ENCODE results near the gene SOD2. TPM values are rescaled to one million over a fixed set of nuclear protein-coding genes. Genes with fewer than 3 reads are reported as not detected.

SOD2 gene
- total and polyA plus RNA-seq, 9 of the 15 experiments (the other 6 are each of a cell fraction or from before 2014, with no cell fraction given) = 39.8 to 140 (median 95.8) TPM

DNA sequence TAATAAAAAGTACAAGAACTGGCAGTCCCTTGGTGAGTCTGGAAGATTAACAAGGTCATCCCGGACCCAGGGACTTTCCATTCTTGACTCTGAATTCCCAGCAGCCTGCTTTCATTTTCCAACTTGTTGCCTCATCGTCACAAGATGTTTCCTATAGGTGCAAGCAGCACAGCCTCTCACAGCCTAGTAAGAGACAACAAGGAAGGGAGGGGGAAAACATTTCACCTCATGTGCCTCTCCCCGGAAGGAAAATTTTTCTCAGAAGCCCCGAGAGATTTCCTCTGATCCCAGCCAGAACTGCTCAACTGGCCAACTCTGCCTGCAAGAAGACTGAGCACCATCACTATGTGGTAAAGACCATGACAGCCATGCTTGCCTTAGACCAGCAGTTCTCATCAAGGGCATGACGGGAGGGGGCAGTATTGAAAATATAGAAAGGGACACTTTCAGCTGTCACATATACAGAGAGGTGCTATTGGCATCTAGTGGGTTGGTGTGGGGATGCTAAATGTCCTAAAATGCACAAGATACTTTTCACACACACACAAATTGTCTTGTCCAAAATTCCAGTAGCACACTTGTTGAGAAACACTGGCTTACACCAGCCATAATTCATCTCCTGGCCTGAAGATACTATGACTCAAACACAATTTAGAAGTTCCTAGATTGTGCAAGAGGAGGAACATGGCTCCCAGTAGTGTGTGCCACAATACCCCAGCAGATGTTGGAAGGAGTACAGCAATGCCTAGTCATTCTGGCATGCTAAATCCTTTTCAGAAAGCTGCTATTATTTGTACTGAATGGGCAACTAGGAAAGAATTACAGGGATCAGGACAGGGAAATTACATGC, 23.4 kb upstream of the SOD2 start:
- H3K9ac ChIP-seq (ENCODE audit: insufficient read depth in 1 of 2, low read depth in 2 of 2, low read length in 2 of 2) = no peak overlapping the region
- ChIA-PET POLR2A (interaction anchor here (0.6 to 4.0 kb wide), 4 partner anchors 11 to 23 kb away, joined by 3 to 19 read pairs (median 4); partner anchors contain the start of genes SOD2 and WTAP), CTCF (ENCODE audit: low intra/inter-chr PET ratio) (no interaction called here)
- FAIRE-seq (no peak), DNase-seq (ENCODE audit: extremely low read depth in 1 of 4, low spot score in 3 of 4) (no peak), ATAC-seq (peak; percentile 68)
- intact Hi-C loops (cut with micrococcal nuclease) (no loop called here), in situ Hi-C loops (cut with MboI) (no loop called here)
- H3K4me2 ChIP-seq (ENCODE audit: insufficient read depth, low read length) = no peak overlapping the region; the same call in 1 of the 2 replicates
- no peaks in the 10 kb centered on the region for H3K79me2 ChIP-seq (ENCODE audit: control insufficient read depth, insufficient read depth, low read length)
- 14% methylated on average over 5 of the region's 5 CpGs for WGBS (ENCODE audit: insufficient coverage, low coverage, missing lambda C conversion rate)
- H3K27ac ChIP-seq (ENCODE audit: extremely low read depth, low read depth, low read length) = no peak overlapping the region
- BruUV-seq (replicated peaks) = no TSS peak
- H4K20me1 ChIP-seq (replicated peaks; ENCODE audit: control insufficient read depth, insufficient read depth, low read length) = no peaks in the 10 kb centered on the region
- H3K36me3 ChIP-seq (ENCODE audit: control insufficient read depth, insufficient read depth, low read length) = no peaks in the 10 kb centered on the region
- H3K9me3 ChIP-seq (replicated peaks; ENCODE audit: control insufficient read depth, insufficient read depth, low read depth, low read length) = no peaks in the 10 kb centered on the region
- peaks cover 0 to 5% of the 10 kb centered on the region in 2 experiments; a peak in 1 of 5 replicates for H3K27me3 ChIP-seq (ENCODE audit: control insufficient read depth in 2 of 2, insufficient read depth in 2 of 2, low read length in 2 of 2)
- peaks cover 6 to 23% of the 10 kb centered on the region in 2 experiments for H3K4me1 ChIP-seq (replicated peaks in 1 of 2; ENCODE audit: control insufficient read depth in 2 of 2, insufficient read depth in 2 of 2, low read length in 2 of 2)
- H3K9me1 ChIP-seq (ENCODE audit: control insufficient read depth, insufficient read depth, low read length) = no peaks in the 10 kb centered on the region
- H2AFZ ChIP-seq (ENCODE audit: low read depth, low read length) = peak overlapping the region; percentile 36; the same call in 1 of the 2 replicates
- no peak overlapping the region for H3K4me3 ChIP-seq
- peak; percentile 25; the same call in 1 of the 2 replicates for TF ChIP-seq SMARCA4 (IDR thresholded peaks at IDR 0.05)
- TF ChIP-seq, protein P1, sequence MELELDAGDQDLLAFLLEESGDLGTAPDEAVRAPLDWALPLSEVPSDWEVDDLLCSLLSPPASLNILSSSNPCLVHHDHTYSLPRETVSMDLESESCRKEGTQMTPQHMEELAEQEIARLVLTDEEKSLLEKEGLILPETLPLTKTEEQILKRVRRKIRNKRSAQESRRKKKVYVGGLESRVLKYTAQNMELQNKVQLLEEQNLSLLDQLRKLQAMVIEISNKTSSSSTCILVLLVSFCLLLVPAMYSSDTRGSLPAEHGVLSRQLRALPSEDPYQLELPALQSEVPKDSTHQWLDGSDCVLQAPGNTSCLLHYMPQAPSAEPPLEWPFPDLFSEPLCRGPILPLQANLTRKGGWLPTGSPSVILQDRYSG (tag; conservative IDR thresholded peaks at IDR 0.05; ENCODE audit: low read depth) = 0 out of 2 replicates have a peak, but pooled peaks have one; percentile 14
- TF ChIP-seq PRPF4 (IDR thresholded peaks at IDR 0.05; ENCODE audit: insufficient read depth, low read depth, low read length, poor library complexity, severe bottlenecking) = no peak
- no peak for TF ChIP-seq MCM5 (IDR thresholded peaks at IDR 0.05; ENCODE audit: low read depth)
- TF ChIP-seq MAZ (CRISPR knock-in tag; conservative IDR thresholded peaks at IDR 0.05 in 1 of 2, IDR thresholded peaks at IDR 0.05 in 1 of 2) = no peak
- TF ChIP-seq, protein P2, sequence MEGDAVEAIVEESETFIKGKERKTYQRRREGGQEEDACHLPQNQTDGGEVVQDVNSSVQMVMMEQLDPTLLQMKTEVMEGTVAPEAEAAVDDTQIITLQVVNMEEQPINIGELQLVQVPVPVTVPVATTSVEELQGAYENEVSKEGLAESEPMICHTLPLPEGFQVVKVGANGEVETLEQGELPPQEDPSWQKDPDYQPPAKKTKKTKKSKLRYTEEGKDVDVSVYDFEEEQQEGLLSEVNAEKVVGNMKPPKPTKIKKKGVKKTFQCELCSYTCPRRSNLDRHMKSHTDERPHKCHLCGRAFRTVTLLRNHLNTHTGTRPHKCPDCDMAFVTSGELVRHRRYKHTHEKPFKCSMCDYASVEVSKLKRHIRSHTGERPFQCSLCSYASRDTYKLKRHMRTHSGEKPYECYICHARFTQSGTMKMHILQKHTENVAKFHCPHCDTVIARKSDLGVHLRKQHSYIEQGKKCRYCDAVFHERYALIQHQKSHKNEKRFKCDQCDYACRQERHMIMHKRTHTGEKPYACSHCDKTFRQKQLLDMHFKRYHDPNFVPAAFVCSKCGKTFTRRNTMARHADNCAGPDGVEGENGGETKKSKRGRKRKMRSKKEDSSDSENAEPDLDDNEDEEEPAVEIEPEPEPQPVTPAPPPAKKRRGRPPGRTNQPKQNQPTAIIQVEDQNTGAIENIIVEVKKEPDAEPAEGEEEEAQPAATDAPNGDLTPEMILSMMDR (IDR thresholded peaks at IDR 0.05 in 2 of 3, conservative IDR thresholded peaks at IDR 0.05 in 1 of 3; ENCODE audit: insufficient read depth in 2 of 3, low read depth in 1 of 3, low read length in 3 of 3) = peak in 2 of 3 experiments; percentile 4 to 41; a peak in 1 of 6 replicates
- peak; percentile 28; the same call in 1 of the 2 replicates for TF ChIP-seq DPF2 (IDR thresholded peaks at IDR 0.05)
- TF ChIP-seq, protein P3, sequence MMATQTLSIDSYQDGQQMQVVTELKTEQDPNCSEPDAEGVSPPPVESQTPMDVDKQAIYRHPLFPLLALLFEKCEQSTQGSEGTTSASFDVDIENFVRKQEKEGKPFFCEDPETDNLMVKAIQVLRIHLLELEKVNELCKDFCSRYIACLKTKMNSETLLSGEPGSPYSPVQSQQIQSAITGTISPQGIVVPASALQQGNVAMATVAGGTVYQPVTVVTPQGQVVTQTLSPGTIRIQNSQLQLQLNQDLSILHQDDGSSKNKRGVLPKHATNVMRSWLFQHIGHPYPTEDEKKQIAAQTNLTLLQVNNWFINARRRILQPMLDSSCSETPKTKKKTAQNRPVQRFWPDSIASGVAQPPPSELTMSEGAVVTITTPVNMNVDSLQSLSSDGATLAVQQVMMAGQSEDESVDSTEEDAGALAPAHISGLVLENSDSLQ (IDR thresholded peaks at IDR 0.05) = peak; percentile 64
- TF ChIP-seq, protein P4, sequence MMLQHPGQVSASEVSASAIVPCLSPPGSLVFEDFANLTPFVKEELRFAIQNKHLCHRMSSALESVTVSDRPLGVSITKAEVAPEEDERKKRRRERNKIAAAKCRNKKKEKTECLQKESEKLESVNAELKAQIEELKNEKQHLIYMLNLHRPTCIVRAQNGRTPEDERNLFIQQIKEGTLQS (IDR thresholded peaks at IDR 0.05) = peak; percentile 51
- TF ChIP-seq, protein P4 (CRISPR knock-in tag; conservative IDR thresholded peaks at IDR 0.05) = no peak
- no peak for TF ChIP-seq KAT8 (IDR thresholded peaks at IDR 0.05; ENCODE audit: low read depth)
- peak; percentile 22; the same call in 1 of the 2 replicates for TF ChIP-seq ARID1B (IDR thresholded peaks at IDR 0.05)
- no peak for TF ChIP-seq NELFE (IDR thresholded peaks at IDR 0.05; ENCODE audit: insufficient read depth, insufficient read length)
- TF ChIP-seq, protein P5, sequence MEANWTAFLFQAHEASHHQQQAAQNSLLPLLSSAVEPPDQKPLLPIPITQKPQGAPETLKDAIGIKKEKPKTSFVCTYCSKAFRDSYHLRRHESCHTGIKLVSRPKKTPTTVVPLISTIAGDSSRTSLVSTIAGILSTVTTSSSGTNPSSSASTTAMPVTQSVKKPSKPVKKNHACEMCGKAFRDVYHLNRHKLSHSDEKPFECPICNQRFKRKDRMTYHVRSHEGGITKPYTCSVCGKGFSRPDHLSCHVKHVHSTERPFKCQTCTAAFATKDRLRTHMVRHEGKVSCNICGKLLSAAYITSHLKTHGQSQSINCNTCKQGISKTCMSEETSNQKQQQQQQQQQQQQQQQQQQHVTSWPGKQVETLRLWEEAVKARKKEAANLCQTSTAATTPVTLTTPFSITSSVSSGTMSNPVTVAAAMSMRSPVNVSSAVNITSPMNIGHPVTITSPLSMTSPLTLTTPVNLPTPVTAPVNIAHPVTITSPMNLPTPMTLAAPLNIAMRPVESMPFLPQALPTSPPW (CRISPR knock-in tag; IDR thresholded peaks at IDR 0.05) = peak; percentile 19; the same call in 1 of the 2 replicates
